Tibial nerve (tissue), 4 donors: ENCODE measurements around the gene SETD1A.

ENCODE experiments used
- CTCF ChIP-seq, 5 experiments: fragments of 200-600 bp in 3 of 5; fragments of 450-650 bp in 2 of 5; sonication (generic) in 3 of 5; IDR thresholded peaks; one replicate each; pipeline ENCODE4 v1.5.1; 2016 to 2019; ENCODE audit warnings: antibody characterized with exemption in 5 of 5, mild to moderate bottlenecking in 3 of 5, moderate library complexity in 2 of 5
- EP300 ChIP-seq, 2 donors: sonication (generic); formaldehyde crosslinking; IDR thresholded peaks; one replicate each; pipeline ENCODE4 v1.6.1; 2017; ENCODE audit warnings: antibody characterized with exemption in 2 of 2, mild to moderate bottlenecking in 1 of 2
- POLR2A ChIP-seq, 2 donors: fragments of 450-650 bp; IDR thresholded peaks; one replicate each; pipeline ENCODE4 v1.6.1; 2017; ENCODE audit warnings: antibody characterized with exemption in 2 of 2, mild to moderate bottlenecking in 2 of 2, moderate library complexity in 2 of 2

GRCh38 chr16:30931068-30931650 lies 26.4 kb upstream of the SETD1A start:
- TF ChIP-seq CTCF (IDR thresholded peaks at IDR 0.05) (no peak), POLR2A (IDR thresholded peaks at IDR 0.05) (no peak), EP300 (IDR thresholded peaks at IDR 0.05) (no peak)
